ENCODE data around the gene RAB3D.

RAB3D gene

DNA sequence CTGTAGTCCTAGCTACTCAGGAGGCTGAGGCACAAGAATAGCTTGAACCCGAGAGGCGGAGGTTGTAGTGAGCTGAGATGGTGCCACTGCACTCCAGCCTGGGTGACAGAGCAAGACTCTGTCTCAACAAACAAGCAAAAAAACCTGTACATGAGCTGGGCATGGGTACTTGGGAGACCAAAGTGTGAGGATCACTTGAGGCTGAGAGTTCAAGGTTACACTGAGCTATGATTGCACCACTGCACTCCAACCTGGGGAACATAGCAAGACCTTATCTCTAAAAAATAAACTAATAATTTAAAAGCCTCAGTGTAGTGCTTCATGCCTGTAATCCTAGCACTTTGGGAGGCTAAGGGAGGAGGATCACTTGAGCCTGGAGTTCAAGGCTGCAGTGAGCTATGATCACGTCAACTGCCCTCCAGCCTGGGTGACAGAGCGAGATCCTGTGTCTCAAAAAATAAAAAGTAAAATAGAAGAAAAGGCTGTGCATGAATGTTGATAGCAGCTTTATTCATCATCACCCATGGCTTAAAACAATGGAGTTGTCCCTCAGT lies 64.8 kb downstream of the RAB3D start:
- no peak for DNase-seq (ENCODE audit: low read depth)
- H3K4me3 ChIP-seq (ENCODE audit: low read depth, low read length): no peak overlapping the region

GRCh38 chr19:11273989-11274388 lies 65.5 kb downstream of the RAB3D start:
- H3K4me3 ChIP-seq (ENCODE audit: low read depth, low read length): no peak overlapping the region
- DNase-seq (ENCODE audit: low read depth): no peak

GRCh38 chr19:11273296-11273695 lies 66.2 kb downstream of the RAB3D start:
- H3K4me3 ChIP-seq (ENCODE audit: low read depth, low read length): no peak overlapping the region
- no peak for DNase-seq (ENCODE audit: low read depth)

Data from skeletal muscle cell (primary cell).